ENCODE data around the gene DOK7. TPM values are rescaled to one million over a fixed set of nuclear protein-coding genes. Genes with fewer than 3 reads are reported as not detected.

Gene DOK7
- total RNA-seq, 1 donor from 2014 or later: 62.7 TPM

GRCh38 chr4:3514806-3515501 lies 51.8 kb downstream of the DOK7 start:
- intact Hi-C loops (cut with DNase I): no loop called here
- no peak for DNase-seq (ENCODE audit: low spot score)

- intact Hi-C loops (cut with DNase I): no loop called here
- no peak for DNase-seq (ENCODE audit: low spot score)
These were observed 52.5 kb downstream of the DOK7 start for GRCh38 chr4:3515646-3516045.

- DNase-seq (ENCODE audit: low spot score): no peak
- intact Hi-C loops (cut with DNase I): no loop called here
These were observed 53.1 kb downstream of the DOK7 start for GRCh38 chr4:3516061-3516835.

- intact Hi-C loops (cut with DNase I): no loop called here
- DNase-seq (ENCODE audit: low spot score): no peak
These were observed 54.0 kb downstream of the DOK7 start for GRCh38 chr4:3516836-3517730.

GRCh38 chr4:3517731-3518510 lies 54.8 kb downstream of the DOK7 start:
- no peak for DNase-seq (ENCODE audit: low spot score)
- intact Hi-C loops (cut with DNase I): no loop called here

GRCh38 chr4:3518511-3518880 lies 55.4 kb downstream of the DOK7 start:
- no peak for DNase-seq (ENCODE audit: low spot score)
- intact Hi-C loops (cut with DNase I): no loop called here

- DNase-seq (ENCODE audit: low spot score): no peak
- intact Hi-C loops (cut with DNase I): no loop called here
These were observed 55.8 kb downstream of the DOK7 start for GRCh38 chr4:3518941-3519340.

- intact Hi-C loops (cut with DNase I): no loop called here
- no peak for DNase-seq (ENCODE audit: low spot score)
These were observed 56.6 kb downstream of the DOK7 start for GRCh38 chr4:3519468-3520264.

GRCh38 chr4:3520276-3520675 lies 57.2 kb downstream of the DOK7 start:
- DNase-seq (ENCODE audit: low spot score): no peak
- intact Hi-C loops (cut with DNase I): no loop called here

GRCh38 chr4:3520796-3521600 lies 57.9 kb downstream of the DOK7 start:
- no peak for DNase-seq (ENCODE audit: low spot score)
- intact Hi-C loops (cut with DNase I): no loop called here

GRCh38 chr4:3521621-3522325 lies 58.7 kb downstream of the DOK7 start:
- intact Hi-C loops (cut with DNase I): no loop called here
- DNase-seq (ENCODE audit: low spot score): no peak

- DNase-seq (ENCODE audit: low spot score): no peak
- intact Hi-C loops (cut with DNase I): no loop called here
These were observed 59.2 kb downstream of the DOK7 start for GRCh38 chr4:3522326-3522640.

- DNase-seq (ENCODE audit: low spot score): no peak
These were observed 59.5 kb downstream of the DOK7 start for GRCh38 chr4:3522651-3523050.

GRCh38 chr4:3523146-3523627 lies 60.1 kb downstream of the DOK7 start:
- intact Hi-C loops (cut with DNase I): no loop called here
- no peak for DNase-seq (ENCODE audit: low spot score)

More at GRCh38 chr4:3522651-3523050, 59.5 kb downstream of the DOK7 start:
- intact Hi-C loops (cut with DNase I): no loop called here

GRCh38 chr4:3523628-3524221 lies 60.6 kb downstream of the DOK7 start:
- no peak for DNase-seq (ENCODE audit: low spot score)
- intact Hi-C loops (cut with DNase I): no loop called here

GRCh38 chr4:3524349-3524748 lies 61.2 kb downstream of the DOK7 start:
- no peak for DNase-seq (ENCODE audit: low spot score)
- intact Hi-C loops (cut with DNase I): no loop called here

- DNase-seq (ENCODE audit: low spot score): no peak
- intact Hi-C loops (cut with DNase I): no loop called here
These were observed 61.8 kb downstream of the DOK7 start for GRCh38 chr4:3524920-3525319.
